SK-N-SH treated with all-trans-retinoic acid at 6 μM for 48 hours (cell line): Measurements from ENCODE around the gene LAMA3.

Source experiments
- ATAC-seq: fragments of 200-7000 bp; cut with Tn5 transposase; 3 replicates; pipeline ENCODE4 v1.9.1; 2020; ENCODE audit warnings: mild to moderate bottlenecking, moderate library complexity
- ARNTL ChIP-seq: fragments of 450-650 bp; formaldehyde crosslinking; IDR thresholded peaks from 2 replicates; pipeline ENCODE4 v1.5.0; 2020; ENCODE audit warnings: low read depth, mild to moderate bottlenecking, moderate library complexity, borderline replicate concordance
- BACH2 ChIP-seq: fragments of 250-450 bp; sonication (Bioruptor Pico); IDR thresholded peaks from 2 replicates; pipeline ENCODE4 v1.9.0; 2021; ENCODE audit warnings: mild to moderate bottlenecking, borderline replicate concordance
- CREB5 ChIP-seq: fragments of 250-450 bp; sonication (Bioruptor Pico); IDR thresholded peaks from 2 replicates; pipeline ENCODE4 v1.5.1; 2020; ENCODE audit warnings: low read depth, mild to moderate bottlenecking, moderate library complexity
- CSDC2 ChIP-seq: fragments of 250-450 bp; sonication (Bioruptor Pico); IDR thresholded peaks from 2 replicates; pipeline ENCODE4 v1.5.0; 2020; ENCODE audit warnings: mild to moderate bottlenecking, moderate library complexity
- CSRNP3 ChIP-seq: fragments of 250-450 bp; sonication (Bioruptor Pico); IDR thresholded peaks from 2 replicates; pipeline ENCODE4 v1.5.1; 2021; ENCODE audit warnings: mild to moderate bottlenecking, moderate library complexity
- ESRRG ChIP-seq: fragments of 250-450 bp; sonication (Bioruptor Pico); IDR thresholded peaks from 2 replicates; pipeline ENCODE4 v1.6.1; 2021; ENCODE audit warnings: mild to moderate bottlenecking
- OSR1 ChIP-seq: fragments of 250-450 bp; sonication (Bioruptor Pico); IDR thresholded peaks from 2 replicates; pipeline ENCODE4 v1.8.0; 2022; ENCODE audit warnings: moderate library complexity, mild to moderate bottlenecking, inconsistent platforms
- SNAI2 ChIP-seq: fragments of 250-450 bp; sonication (Bioruptor Pico); IDR thresholded peaks from 2 replicates; pipeline ENCODE4 v1.5.0; 2020; ENCODE audit warnings: mild to moderate bottlenecking, moderate library complexity
- TCF4 ChIP-seq: fragments of 250-450 bp; sonication (Bioruptor Pico); IDR thresholded peaks from 2 replicates; pipeline ENCODE4 v1.8.0; 2021; ENCODE audit warnings: mild to moderate bottlenecking, moderate library complexity, borderline replicate concordance
- TOX ChIP-seq: fragments of 250-450 bp; sonication (Bioruptor Pico); IDR thresholded peaks from 2 replicates; pipeline ENCODE4 v1.8.0; 2021; ENCODE audit warnings: mild to moderate bottlenecking, moderate library complexity, borderline replicate concordance
- ZC3H10 ChIP-seq: fragments of 250-450 bp; sonication (Bioruptor Pico); IDR thresholded peaks from 2 replicates; pipeline ENCODE4 v1.5.1; 2021; ENCODE audit warnings: mild to moderate bottlenecking, moderate library complexity
- ZFP30 ChIP-seq: fragments of 450-650 bp; formaldehyde crosslinking; IDR thresholded peaks from 2 replicates; pipeline ENCODE4 v1.5.0; 2022; ENCODE audit warnings: mild to moderate bottlenecking, moderate library complexity
- ZNF565 ChIP-seq: fragments of 450-650 bp; formaldehyde crosslinking; conservative IDR thresholded peaks from 2 replicates; pipeline ENCODE4 v1.5.0; 2020; ENCODE audit warnings: low read depth, mild to moderate bottlenecking, moderate library complexity
- ZNF70 ChIP-seq: fragments of 450-650 bp; formaldehyde crosslinking; IDR thresholded peaks from 2 replicates; pipeline ENCODE4 v1.5.0; 2020; ENCODE audit warnings: mild to moderate bottlenecking, moderate library complexity
- ZNF8 ChIP-seq: fragments of 450-650 bp; formaldehyde crosslinking; IDR thresholded peaks from 2 replicates; pipeline ENCODE4 v1.5.0; 2020; ENCODE audit warnings: mild to moderate bottlenecking, moderate library complexity
- TF ChIP-seq, protein P1 (sequence below): fragments of 250-450 bp; sonication (Bioruptor Pico); IDR thresholded peaks from 2 replicates; pipeline ENCODE4 v1.8.0; 2021; ENCODE audit warnings: low read depth, mild to moderate bottlenecking, moderate library complexity, borderline replicate concordance
- TF ChIP-seq, protein P2 (sequence below): fragments of 250-450 bp; sonication (Bioruptor Pico); IDR thresholded peaks from 2 replicates; pipeline ENCODE4 v1.5.0; 2020; ENCODE audit warnings: mild to moderate bottlenecking, moderate library complexity

LAMA3 gene

GRCh38 chr18:23723121-23723520 lies 33.9 kb downstream of the LAMA3 start:
- TF ChIP-seq ZNF70 (CRISPR knock-in tag) (no peak), CSRNP3 (CRISPR knock-in tag) (no peak), SNAI2 (CRISPR knock-in tag) (no peak)
- TF ChIP-seq, protein P1, sequence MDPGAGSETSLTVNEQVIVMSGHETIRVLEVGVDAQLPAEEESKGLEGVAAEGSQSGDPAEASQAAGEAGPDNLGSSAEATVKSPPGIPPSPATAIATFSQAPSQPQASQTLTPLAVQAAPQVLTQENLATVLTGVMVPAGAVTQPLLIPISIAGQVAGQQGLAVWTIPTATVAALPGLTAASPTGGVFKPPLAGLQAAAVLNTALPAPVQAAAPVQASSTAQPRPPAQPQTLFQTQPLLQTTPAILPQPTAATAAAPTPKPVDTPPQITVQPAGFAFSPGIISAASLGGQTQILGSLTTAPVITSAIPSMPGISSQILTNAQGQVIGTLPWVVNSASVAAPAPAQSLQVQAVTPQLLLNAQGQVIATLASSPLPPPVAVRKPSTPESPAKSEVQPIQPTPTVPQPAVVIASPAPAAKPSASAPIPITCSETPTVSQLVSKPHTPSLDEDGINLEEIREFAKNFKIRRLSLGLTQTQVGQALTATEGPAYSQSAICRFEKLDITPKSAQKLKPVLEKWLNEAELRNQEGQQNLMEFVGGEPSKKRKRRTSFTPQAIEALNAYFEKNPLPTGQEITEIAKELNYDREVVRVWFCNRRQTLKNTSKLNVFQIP (CRISPR knock-in tag) = no peak
- ATAC-seq = no peak

GRCh38 chr18:23724681-23725080 lies 35.4 kb downstream of the LAMA3 start:
- ATAC-seq = no peak

GRCh38 chr18:23725351-23725750 lies 36.1 kb downstream of the LAMA3 start:
- TF ChIP-seq, protein P2, sequence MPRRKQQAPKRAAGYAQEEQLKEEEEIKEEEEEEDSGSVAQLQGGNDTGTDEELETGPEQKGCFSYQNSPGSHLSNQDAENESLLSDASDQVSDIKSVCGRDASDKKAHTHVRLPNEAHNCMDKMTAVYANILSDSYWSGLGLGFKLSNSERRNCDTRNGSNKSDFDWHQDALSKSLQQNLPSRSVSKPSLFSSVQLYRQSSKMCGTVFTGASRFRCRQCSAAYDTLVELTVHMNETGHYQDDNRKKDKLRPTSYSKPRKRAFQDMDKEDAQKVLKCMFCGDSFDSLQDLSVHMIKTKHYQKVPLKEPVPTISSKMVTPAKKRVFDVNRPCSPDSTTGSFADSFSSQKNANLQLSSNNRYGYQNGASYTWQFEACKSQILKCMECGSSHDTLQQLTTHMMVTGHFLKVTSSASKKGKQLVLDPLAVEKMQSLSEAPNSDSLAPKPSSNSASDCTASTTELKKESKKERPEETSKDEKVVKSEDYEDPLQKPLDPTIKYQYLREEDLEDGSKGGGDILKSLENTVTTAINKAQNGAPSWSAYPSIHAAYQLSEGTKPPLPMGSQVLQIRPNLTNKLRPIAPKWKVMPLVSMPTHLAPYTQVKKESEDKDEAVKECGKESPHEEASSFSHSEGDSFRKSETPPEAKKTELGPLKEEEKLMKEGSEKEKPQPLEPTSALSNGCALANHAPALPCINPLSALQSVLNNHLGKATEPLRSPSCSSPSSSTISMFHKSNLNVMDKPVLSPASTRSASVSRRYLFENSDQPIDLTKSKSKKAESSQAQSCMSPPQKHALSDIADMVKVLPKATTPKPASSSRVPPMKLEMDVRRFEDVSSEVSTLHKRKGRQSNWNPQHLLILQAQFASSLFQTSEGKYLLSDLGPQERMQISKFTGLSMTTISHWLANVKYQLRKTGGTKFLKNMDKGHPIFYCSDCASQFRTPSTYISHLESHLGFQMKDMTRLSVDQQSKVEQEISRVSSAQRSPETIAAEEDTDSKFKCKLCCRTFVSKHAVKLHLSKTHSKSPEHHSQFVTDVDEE (CRISPR knock-in tag) = no peak
- TF ChIP-seq CREB5 (CRISPR knock-in tag) (no peak), ZNF70 (CRISPR knock-in tag) (no peak), ZNF8 (CRISPR knock-in tag) (no peak), ESRRG (CRISPR knock-in tag) (no peak), ZFP30 (CRISPR knock-in tag) (no peak), TOX (CRISPR knock-in tag) (no peak), OSR1 (CRISPR knock-in tag) (no peak)

More at GRCh38 chr18:23724681-23725080, 35.4 kb downstream of the LAMA3 start:
- TF ChIP-seq CREB5 (CRISPR knock-in tag) (no peak), ZC3H10 (no peak), ARNTL (CRISPR knock-in tag) (no peak), ESRRG (CRISPR knock-in tag) (no peak), ZNF565 (no peak), ZFP30 (CRISPR knock-in tag) (no peak), TCF4 (CRISPR knock-in tag) (no peak), BACH2 (CRISPR knock-in tag) (no peak), CSDC2 (CRISPR knock-in tag) (no peak)
- TF ChIP-seq, protein P2 (CRISPR knock-in tag) = no peak
- TF ChIP-seq, all 23 proteins: peak for 0

More at GRCh38 chr18:23725351-23725750, 36.1 kb downstream of the LAMA3 start:
- ATAC-seq = no peak
